ENCODE results near the gene TDRD7. TPM values are rescaled to one million over a fixed set of nuclear protein-coding genes. Genes with fewer than 3 reads are reported as not detected.

Gene TDRD7
- total and polyA plus RNA-seq, 2 of the 13 experiments (the other 11 are each of a cell fraction or from before 2014, with no cell fraction given), result 9.8 to 15.5 TPM

DNA sequence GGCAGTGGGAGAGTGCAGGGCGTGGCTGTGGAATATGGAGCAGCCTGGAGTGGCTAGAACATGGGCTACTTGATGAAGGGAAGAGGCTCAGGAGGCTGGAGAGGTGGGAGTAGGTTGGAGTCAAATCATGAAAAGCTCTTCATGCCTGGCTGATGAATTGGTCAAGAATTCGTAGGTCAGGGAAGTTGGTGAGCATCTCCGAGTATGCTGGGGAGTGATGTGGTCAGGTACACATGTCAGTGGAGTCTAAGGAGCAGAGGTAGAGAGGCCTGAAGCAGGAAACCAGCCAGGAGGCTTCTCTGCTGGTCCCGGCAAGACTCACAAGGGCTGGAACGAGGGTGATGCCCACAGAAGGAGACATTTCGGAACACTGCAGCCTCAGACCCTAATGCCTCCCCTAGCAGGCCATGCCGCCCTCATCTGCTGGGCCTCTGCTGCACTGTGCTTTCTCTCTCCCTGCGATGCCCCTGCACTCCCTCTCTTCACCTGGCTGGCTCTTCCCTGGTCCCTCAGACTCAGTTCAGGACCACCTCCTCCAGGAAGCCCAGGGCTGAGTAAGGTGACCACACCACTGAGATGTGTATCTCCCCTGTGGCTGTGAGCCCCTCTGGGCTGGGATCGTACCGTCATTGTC is 123.2 kb downstream of the TDRD7 start (continued):
- TF ChIP-seq, protein P1, sequence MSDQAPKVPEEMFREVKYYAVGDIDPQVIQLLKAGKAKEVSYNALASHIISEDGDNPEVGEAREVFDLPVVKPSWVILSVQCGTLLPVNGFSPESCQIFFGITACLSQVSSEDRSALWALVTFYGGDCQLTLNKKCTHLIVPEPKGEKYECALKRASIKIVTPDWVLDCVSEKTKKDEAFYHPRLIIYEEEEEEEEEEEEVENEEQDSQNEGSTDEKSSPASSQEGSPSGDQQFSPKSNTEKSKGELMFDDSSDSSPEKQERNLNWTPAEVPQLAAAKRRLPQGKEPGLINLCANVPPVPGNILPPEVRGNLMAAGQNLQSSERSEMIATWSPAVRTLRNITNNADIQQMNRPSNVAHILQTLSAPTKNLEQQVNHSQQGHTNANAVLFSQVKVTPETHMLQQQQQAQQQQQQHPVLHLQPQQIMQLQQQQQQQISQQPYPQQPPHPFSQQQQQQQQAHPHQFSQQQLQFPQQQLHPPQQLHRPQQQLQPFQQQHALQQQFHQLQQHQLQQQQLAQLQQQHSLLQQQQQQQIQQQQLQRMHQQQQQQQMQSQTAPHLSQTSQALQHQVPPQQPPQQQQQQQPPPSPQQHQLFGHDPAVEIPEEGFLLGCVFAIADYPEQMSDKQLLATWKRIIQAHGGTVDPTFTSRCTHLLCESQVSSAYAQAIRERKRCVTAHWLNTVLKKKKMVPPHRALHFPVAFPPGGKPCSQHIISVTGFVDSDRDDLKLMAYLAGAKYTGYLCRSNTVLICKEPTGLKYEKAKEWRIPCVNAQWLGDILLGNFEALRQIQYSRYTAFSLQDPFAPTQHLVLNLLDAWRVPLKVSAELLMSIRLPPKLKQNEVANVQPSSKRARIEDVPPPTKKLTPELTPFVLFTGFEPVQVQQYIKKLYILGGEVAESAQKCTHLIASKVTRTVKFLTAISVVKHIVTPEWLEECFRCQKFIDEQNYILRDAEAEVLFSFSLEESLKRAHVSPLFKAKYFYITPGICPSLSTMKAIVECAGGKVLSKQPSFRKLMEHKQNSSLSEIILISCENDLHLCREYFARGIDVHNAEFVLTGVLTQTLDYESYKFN (CRISPR knock-in tag; conservative IDR thresholded peaks at IDR 0.05), result no peak

DNA sequence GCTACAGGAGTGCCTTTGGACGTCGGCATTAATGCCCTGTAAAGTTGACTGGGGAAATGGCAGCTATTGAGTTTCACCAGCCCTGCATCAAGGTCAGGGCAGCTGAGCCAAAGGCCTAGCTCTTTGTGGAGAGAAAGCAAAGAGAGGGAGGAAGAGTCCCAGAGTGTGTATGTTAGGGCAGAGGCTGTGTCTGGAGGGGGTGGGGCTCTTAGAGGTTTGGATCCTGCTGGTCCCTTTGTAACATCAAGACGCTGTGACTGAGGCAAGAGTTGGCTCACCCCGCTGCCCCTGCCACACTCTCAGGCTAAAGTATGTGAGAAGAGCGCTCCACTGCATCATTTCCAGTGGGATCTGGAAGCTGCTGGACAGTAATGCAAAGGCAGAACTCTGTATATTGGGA is 123.9 kb downstream of the TDRD7 start:
- Histone ChIP-seq H3K79me2 (ENCODE audit: insufficient read depth, low read length) (no peaks in the 10 kb centered on the region), H3K4me3 (replicated peaks in 1 of 3; ENCODE audit: insufficient read depth in 1 of 3, low read depth in 2 of 3, low read length in 3 of 3) (no peak overlapping the region), H3K4me2 (ENCODE audit: low read depth, low read length) (no peak overlapping the region), H3K9ac (ENCODE audit: insufficient read depth, low read depth, low read length) (no peak overlapping the region), H3K36me3 (replicated peaks in 1 of 2; ENCODE audit: control insufficient read depth in 1 of 2, insufficient read depth in 2 of 2, low read length in 2 of 2) (no peaks in the 10 kb centered on the region), H4K20me1 (ENCODE audit: insufficient read depth, low read length) (no peaks in the 10 kb centered on the region), H3K9me3 (ENCODE audit: low read length) (no peaks in the 10 kb centered on the region), H3K4me1 (ENCODE audit: insufficient read depth, low read length) (no peaks in the 10 kb centered on the region), H3K27ac (ENCODE audit: extremely low read length, insufficient read depth, low read length) (no peak overlapping the region), H2AFZ (ENCODE audit: low read length) (no peak overlapping the region), H3K27me3 (ENCODE audit: control insufficient read depth in 1 of 2, insufficient read depth in 2 of 2, low read length in 2 of 2) (peaks cover 0 to 1% of the 10 kb centered on the region in 2 experiments; a peak in 1 of 5 replicates)
- BruUV-seq (replicated peaks), result no TSS peak
- CTCF ChIA-PET (ENCODE audit: low intra/inter-chr PET ratio, low total read pairs), result no interaction called here
- no peak for ATAC-seq
- TF ChIP-seq SP140L (CRISPR knock-in tag; IDR thresholded peaks at IDR 0.05; ENCODE audit: borderline replicate concordance) (no peak), NPAS2 (CRISPR knock-in tag; IDR thresholded peaks at IDR 0.05; ENCODE audit: borderline replicate concordance) (no peak), HDAC1 (CRISPR knock-in tag; IDR thresholded peaks at IDR 0.05) (no peak), EHMT2 (IDR thresholded peaks at IDR 0.05; ENCODE audit: borderline replicate concordance, low read depth, low read length) (no peak), KDM6A (CRISPR knock-in tag; IDR thresholded peaks at IDR 0.05; ENCODE audit: low read depth) (no peak), THAP11 (CRISPR knock-in tag; IDR thresholded peaks at IDR 0.05) (no peak), KDM2A (CRISPR knock-in tag; IDR thresholded peaks at IDR 0.05; ENCODE audit: borderline replicate concordance, low read depth) (no peak), ZNF367 (CRISPR knock-in tag; IDR thresholded peaks at IDR 0.05; ENCODE audit: borderline replicate concordance) (no peak)
- TF ChIP-seq, protein P2, sequence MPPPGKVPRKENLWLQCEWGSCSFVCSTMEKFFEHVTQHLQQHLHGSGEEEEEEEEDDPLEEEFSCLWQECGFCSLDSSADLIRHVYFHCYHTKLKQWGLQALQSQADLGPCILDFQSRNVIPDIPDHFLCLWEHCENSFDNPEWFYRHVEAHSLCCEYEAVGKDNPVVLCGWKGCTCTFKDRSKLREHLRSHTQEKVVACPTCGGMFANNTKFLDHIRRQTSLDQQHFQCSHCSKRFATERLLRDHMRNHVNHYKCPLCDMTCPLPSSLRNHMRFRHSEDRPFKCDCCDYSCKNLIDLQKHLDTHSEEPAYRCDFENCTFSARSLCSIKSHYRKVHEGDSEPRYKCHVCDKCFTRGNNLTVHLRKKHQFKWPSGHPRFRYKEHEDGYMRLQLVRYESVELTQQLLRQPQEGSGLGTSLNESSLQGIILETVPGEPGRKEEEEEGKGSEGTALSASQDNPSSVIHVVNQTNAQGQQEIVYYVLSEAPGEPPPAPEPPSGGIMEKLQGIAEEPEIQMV (CRISPR knock-in tag; IDR thresholded peaks at IDR 0.05; ENCODE audit: low read depth), result no peak
- POLR2A ChIA-PET, result no interaction called here
- 41% methylated on average over 4 of the region's 5 CpGs for WGBS (ENCODE audit: low lambda C conversion rate)
- in situ Hi-C loops (cut with HindIII; ENCODE audit: extremely low pct_ligation_motif_present, low pct_unique_long_range_greater_than_20kb), result no loop called here
- no peak for FAIRE-seq
- DNase-seq (ENCODE audit: low spot score), result no peak
- intact Hi-C loops (cut with micrococcal nuclease; ENCODE audit: unreplicated experiment), result no loop called here

Data from HepG2 (cell line).